Activated CD4-positive, alpha-beta T cell treated with anti-CD3 and anti-CD28 coated beads, Interleukin-2, amount 50 U/mL, for 48 hours (primary cell): Measurements from ENCODE around the gene SPI1.

Source experiments
- DNase-seq, 2 experiments: peaks; one replicate each; pipeline ENCODE4 v3.0.0-alpha.2; 2020

Gene SPI1

DNA sequence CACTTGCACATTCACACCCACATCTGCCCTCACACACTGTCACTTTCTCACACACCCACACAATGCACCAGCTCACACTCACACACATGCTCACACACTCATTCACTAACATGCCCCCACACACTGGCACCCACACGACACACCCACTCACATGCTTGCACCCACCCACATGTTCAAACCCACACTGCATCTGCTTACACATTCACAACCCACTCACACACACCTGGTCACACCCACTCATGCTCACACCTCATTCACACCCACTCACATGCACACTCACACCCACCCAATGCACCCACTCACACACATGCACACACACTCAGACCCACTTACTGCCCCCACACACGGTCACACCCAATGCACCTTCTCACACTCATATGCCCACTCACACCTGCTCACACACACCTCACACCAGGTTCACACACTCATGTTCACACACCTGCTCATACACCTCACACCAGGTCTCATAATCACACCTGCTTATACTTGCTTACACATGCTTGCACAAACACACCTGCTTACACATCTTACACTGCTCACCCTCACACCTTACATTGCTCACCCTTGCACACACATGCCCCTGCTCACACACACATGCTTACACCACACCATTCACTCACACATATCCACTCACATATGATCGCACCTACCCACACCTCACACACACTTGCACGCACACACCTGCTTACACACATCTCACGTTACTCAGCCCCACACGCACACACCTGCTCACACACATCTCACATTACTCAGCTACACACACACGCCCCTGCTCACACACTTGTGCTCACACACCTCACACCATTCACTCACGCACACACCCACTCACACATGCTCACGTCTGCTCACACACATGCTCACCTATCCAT, 22.0 kb downstream of the SPI1 start:
- DNase-seq: no peak

DNA sequence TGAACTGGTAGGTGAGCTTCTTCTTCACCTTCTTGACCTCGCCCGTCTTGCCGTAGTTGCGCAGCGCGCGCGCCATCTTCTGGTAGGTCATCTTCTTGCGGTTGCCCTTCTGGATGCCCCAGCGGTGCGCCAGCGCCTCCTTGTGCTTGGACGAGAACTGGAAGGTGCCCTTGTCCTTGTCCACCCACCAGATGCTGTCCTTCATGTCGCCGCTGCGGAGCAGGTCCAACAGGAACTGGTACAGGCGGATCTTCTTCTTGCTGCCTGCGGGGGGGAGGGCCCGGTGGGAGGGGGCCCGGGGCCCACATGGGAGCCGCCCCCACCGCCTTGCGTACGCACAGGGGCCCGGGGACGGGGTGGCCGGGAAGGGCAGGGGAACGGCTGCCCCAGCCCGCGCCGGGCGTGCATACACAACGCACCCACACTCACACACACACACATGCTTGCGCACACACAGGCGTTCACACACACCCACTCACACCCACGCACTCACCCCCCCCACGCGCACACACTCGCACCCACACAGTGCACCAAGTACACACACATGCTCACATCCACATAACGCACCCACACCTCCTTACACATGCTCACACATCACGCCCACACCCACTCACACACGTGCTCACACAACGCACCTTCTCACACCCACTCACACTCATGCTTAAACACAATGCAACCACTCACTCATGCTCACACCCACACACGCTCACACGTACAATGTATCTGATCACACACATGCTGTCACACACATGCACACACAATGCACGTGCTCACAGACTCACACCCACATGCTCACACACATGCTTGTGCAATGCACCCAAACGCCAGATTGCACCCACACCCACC, 22.8 kb downstream of the SPI1 start:
- peak; percentile 57 to 68 for DNase-seq

DNA sequence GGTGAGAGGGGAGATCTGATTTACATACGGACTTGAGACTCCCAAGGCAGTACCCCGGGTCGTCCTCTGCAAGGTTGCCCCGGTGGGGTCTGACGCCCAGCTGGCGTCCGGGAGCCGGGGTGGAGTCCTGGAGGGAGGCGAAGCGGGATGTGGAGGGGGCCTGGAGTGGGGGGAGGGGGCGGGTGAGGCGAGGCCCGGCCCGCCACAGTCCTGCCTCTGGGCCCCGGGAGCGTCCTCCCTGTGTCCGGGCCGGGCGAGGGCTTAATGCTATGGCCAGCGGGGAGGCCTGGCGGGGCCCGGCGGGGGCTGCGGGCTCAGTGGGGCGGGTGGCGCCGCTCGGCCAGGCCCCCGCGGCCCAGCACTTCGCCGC, 23.4 kb downstream of the SPI1 start:
- no peak for DNase-seq

DNA sequence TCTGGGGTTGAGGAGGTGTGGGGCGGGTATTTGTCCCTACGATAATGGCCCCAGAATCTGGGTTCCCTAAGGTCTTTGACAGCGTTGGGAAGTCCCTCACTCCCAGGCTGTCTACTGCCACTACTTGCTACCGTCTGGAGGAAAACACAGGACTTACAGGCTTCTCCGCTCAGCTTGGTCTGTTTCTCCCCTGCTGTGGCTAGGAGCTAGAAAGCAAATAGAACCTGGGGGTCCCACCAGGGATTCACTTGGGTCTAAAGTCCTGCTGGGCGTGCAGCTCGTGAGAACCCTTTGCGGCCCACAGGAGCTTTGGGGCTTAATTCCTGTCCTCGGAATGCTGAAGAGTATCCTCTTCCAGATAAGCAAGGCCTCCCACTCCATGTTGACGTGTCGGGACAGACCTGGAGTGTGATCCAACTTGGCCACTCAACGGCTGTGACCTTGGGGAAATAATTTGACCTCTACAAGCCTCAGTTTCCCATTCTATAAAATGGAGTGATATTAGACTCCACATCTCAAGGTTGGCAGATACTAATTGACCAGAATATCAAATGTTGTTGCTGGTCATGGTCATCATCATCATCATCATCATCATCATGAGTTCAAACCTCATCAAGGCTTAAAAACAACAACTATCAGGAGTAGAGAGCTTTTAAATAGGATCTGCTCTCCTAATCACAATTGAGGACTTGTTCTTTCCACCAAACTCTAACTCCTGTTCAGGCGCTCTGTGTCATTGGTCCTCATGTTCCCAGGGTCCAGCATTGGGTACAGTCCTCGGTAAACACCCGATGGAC, 24.2 kb downstream of the SPI1 start:
- DNase-seq: no peak

DNA sequence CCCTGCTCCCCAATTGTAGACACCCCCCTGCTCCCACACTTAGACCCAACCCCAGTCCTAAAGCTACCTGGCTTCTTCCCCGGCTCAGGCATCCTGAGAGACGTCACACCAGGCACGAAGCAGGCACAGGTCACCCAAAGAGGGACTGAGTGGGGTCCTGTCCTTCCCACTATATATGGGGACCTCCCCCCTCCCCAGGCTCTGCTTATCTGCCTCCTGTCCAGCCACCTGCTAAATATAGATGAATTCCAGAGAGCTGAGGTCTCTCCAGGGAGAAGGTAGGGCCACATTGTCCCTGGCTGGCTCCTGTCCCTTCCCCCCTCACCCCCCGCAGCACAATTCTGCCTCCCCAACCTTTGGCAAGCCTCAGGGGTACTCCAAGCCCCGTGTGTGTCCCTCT, 25.8 kb downstream of the SPI1 start, which contains the start of gene MYBPC3:
Gene MYBPC3 (minus strand): TSS at position 147 of the 400 bp plus-strand sequence. CDS start 55 bp downstream, at position 92.
- no peak for DNase-seq

DNA sequence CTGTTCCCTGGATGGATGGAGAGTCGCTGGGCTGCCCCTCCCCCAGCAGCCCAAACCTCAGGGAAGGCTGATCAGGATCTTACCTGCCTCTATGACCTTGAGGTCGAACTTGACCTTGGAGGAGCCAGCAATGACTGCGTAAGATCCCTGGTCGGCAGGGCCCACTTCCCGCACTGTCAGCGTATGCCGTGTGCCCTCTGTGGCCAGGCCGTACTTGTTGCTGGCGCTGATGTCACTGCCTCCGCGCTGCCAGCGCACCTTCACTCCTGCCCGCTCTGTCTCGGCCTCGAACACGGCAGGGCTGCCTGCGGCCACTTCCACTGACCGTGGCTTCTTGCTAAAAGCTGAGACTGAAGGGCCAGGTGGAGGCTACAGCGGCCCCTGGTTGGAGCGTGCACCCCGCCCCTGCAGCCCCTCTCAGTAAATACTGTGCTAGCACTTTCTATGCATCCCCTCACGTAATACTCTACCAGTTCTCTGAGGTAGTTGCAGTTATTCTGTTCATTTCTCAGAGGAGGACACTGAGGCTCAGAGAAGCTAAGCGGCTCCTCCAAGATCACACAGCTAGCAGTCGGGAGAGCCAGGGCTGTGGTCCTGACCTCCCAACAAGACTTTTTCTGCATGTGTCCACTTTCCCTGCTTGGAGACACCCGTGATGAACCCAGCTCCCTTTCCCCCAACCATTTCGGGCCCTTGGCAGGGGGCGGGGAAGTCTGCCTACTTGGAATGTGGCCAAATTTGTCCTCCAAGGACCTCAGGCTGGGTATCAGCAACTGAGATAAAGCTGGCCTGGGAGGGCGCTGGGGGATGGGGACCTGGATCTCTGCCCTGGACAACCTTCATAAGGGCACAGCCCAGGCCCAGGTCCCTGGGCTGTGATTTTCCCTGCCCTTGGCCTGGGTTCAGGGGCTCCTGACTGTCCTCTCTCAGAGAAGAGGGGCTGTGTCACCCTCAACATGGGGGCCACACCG, 26.9 kb downstream of the SPI1 start:
- DNase-seq: no peak

DNA sequence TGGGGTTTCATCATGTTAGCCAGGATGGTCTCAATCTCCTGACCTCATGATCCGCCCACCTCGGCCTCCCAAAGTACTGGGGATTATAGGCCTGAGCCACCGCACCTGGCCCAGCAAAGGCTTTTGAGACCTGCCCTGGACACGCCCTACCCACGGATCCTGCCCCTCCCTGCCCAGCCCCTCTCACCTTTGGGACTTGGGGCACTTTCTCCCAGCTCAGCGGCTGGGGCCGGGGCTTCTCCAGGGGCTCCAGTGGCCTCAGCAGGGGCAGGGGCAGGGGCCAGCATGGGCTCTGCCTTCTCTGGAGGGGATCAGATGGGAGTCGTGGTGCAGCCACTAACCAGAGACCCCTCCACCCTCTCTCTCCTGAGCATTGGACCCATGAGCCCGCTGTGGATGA, 28.0 kb downstream of the SPI1 start:
- DNase-seq: no peak

DNA sequence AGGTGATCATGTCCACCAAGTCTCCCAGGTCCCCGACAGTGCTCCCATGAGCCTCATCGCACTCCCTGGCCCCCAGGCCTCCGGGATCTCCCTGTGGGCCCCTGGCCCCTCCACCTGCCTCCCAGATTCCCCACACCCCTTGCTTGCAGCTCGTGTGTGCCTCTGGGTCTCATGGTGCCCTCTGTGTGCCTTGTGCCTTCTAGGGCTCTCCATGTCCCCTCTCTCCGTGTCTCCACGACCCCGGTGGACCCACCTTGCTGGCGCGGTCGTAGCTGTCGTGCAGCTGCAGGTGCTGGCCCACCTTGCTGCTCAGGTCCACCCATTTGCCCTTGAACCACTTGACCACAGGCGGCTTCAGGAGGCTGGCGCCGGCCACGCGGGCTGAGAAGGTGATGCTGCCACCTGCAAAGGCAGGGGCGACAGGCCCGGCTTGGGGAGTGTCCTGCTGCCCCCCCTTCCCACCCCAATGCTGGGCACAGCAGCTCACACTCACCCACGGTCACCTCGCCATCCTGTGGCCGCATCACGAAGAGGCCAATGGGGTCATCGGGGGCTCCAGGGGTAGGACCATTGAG, 28.7 kb downstream of the SPI1 start:
- no peak for DNase-seq

DNA sequence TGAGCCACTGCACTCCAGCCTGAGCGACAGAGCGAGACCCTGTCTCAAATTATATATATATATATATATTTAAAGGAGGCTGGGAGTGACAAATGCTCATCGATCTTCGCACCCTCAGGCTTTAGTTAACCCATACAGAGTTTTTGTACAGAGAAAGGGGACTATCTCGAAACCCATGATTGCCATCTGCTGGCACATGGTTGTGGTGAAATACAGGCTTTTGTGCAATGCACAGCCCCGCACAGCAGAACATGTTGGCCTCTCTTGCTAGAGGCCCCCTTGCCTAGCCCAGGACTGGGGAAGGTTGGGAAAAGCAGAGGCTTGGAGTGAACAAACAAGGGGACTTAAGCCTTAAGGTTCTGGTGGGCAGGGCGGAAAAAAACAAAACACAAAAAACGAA, 29.5 kb downstream of the SPI1 start:
- no peak for DNase-seq

DNA sequence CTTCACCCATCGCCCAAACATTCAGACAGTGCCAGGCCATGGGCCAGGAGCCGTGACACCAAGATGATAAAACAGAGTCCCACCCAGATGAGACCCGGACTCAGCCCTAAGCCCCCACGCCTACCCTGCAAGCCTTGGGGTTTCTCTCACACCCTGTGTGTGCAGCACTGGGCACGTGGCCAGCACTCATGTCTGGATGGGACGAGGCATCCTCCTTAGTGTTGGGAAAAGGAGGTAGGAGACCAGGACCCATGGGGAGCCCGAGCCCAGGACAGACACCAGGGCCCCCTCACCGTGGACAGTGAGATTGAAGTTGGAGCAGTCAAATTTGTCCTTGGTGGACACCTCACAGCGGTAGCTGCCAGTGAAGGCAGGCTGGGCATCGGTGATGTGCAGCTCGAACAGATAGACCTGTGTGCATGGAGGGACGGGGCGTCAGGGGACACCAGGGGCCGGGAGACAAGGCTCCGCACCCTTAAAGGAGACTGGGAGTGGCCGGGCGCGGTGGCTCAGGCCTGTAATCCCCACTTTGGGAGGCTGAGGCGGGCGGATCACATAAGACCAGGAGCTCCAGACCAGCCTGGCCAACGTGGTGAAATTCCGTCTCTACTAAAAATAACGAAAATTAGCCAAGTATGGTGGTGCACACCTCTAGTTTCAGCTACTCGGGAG, 30.1 kb downstream of the SPI1 start:
- no peak for DNase-seq

DNA sequence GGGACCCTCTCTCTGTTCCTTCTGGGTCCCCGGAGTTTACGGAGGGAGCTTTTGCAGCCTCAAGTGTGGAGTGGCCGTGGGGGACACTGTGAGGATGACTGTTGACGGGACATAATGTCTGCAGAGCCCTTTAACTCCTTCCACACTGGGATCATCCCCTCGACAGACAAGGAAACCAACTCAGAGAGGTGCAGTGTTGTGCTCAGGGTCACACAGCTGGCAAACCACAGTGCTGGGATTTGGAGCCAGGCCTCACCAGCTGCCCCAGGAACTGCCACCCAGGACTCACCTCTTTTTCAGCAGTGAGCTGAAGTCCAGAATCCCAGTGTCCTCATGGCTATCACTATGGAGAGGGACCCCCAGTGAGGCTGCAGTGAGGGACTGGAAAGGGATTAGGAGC, 31.2 kb downstream of the SPI1 start:
- no peak for DNase-seq

DNA sequence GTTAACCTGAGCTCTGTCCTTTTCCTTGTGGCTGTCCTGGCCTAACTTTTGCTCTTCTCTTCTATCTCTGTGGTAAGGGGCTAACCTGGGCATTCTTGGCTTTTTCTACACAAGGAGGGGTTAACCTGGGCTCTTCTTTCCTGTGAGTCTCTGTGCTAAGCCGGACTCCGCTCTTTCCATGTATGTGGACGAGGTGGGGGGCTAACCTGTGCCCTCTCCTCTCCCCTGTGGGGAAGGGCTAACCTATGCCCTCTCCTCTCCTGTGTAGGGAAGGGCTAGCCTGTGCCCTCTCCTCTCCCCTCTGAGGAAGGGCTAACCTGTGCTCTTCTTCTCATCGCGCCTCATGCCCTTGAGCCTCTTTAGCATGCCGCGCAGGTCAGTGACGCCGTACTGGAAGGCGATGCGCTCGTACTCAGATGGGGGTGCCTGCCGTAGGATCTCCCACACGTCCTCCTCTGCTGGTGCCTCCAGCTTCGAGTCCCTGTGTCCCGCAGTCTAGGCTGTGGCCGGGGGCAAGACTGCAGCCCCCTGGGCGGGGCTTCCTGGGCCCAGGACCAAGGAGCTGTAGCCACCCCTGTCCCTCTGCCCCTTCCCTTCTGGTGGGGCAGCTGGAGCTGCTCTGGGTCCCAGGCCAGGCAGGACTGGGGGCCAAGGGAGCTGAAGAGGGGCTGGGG, 32.3 kb downstream of the SPI1 start:
- DNase-seq: no peak

DNA sequence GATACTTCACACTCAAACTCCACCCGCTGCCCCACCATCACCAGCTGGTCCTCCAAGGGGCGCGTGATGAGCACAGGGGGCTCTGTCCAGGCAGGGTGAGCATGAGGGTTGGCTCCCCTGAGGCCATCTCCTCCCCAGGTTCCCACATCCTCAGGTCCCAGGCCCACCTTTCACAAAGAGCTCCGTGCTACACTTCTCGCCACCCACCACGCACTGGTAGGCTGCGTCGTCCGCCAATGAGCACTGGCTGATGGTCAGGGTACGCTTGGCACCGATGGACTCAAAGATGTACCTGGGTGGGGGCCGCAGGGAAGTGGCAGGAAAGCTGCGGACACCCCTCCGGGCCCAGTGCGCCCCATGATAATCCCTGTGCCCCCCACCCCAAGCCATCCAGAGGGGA, 35.5 kb downstream of the SPI1 start:
- no peak for DNase-seq

DNA sequence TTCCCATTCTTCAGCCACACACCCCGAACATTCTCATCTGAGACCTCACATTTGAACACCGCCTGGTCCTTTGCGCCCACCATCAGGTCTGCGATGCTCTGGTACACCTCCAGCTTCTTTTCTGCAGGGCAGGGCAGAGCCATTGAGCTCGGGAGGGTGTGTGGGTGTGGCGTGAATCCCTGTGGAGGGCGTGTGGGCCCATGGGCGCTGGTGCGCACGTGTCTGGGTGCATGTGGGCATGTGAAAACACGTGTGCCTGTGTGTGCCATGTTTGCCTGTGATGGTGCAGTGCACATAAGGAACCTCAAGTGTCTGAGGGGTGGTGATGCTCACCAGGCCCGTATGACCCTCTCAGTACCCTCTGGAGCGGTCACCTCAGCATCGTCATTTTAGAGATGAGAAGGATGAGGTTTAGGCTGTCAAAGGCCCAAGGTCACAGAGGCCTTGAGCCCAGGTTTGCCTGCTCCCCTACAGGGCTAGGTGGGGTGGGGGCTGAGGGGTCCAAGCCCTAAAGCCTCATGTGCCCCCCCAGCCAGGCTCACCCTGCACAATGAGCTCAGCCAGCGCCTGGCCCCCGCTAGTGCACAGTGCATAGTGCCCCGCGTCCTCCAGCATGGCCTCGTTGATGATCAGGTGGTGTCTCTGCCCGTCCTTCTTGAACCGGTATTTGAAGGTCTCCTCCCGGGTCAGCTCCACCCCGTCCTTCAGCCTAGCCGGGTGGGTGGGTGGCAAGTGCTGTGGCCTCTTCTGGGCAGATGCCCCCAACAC, 36.1 kb downstream of the SPI1 start:
- no peak for DNase-seq

DNA sequence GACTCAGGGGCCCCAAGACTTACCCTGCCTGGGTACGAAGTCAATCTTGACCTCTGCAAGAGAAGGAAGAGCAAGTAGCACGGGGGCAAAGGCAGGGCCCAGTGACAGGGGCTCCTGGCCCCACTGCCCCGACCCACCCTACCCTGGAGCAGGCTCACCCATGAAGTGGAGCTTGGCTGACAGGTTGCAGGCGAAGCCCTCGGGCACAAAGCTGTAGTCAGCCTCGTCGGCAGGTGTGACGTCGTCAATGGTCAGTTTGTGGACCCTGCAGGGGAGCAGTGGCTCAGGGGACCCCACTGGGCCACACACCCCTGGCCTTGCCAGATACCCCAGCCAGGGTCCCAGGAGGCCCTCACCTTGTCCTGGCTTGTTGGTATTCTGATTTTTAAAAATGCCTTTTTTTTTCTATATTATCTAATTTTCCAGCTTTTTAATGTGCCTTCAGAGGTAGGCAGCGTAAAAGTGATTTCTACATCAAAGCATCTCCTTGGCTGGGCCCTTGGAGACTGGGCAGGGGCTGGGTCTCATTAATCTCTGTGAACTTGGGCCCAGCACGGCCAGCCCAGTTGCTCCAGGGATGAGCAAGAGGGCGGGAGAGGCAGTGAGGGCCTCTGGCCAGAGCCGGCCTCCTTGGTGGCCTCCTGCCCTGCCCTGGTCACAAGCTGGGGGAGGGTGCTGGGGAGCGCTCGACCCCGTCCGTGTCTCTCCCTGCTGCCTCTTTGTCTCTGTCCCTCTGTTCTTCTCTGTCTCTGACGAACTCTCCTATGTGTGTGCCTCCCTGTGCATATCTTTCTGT, 37.2 kb downstream of the SPI1 start:
- no peak for DNase-seq

DNA sequence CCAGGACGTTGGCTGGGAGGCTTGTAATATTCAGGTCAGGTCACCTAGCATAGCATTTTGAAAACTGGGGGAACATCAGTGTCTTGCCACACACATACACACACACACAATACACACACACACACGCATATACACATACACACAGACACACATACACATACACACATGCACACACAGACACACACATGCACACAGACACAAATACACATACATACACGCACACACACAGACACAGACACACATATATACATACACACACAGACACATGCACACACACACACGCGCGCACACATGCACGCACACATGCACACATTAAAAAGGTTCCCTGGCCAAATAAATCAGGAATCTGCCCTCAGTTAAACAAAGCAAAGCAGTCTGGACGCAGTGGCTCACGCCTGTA, 38.3 kb downstream of the SPI1 start:
- DNase-seq: no peak

DNA sequence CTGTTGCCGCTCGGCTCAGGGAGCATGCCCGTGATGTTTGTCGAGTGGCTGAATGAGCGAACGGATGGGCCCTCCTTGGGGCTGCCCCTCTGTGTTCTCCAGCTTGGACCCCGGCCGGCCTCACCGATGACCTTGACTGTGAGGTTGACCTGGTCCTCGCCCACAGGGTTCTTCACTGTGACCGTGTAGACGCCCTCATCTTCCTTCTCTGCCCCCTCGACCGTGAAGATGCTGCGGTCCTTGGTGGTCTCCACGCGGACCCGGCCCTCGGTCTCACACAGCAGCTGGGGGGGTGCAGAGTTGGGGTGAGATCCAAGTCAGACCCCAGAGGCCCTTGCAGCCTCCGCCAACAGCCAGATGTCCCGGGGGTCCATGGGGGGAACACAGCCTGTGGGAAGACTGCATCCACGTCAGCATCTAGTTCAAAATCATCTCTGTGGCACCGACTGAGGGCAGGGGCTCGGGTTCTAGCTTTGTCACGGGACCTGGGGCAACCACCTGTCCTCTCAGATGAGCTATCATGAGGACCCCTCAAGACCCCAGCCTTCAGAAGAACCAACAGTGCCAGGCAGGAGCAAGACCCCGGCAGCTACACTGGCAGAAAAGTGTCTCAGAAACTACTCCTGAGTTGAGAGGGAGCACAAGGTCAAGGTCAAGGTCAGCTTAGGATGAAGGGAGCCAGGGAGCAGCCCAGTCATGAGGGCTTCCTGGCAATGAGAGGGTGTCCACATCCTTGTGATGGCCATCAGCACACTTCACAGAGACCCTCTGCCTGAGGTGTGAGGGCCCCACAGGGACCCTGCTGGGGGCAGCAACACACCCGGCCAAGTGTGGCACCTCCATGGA, 39.7 kb downstream of the SPI1 start:
- DNase-seq: no peak
